ENCODE results near the gene KDM2A. TPM values are rescaled to one million over a fixed set of nuclear protein-coding genes. Genes with fewer than 3 reads are reported as not detected.
A peak's percentile ranks its signal among the peaks of the same experiment; 100 is the strongest.

Gene KDM2A
- total RNA-seq, result 10 to 100 TPM; 27.7 to 37.3 TPM

DNA sequence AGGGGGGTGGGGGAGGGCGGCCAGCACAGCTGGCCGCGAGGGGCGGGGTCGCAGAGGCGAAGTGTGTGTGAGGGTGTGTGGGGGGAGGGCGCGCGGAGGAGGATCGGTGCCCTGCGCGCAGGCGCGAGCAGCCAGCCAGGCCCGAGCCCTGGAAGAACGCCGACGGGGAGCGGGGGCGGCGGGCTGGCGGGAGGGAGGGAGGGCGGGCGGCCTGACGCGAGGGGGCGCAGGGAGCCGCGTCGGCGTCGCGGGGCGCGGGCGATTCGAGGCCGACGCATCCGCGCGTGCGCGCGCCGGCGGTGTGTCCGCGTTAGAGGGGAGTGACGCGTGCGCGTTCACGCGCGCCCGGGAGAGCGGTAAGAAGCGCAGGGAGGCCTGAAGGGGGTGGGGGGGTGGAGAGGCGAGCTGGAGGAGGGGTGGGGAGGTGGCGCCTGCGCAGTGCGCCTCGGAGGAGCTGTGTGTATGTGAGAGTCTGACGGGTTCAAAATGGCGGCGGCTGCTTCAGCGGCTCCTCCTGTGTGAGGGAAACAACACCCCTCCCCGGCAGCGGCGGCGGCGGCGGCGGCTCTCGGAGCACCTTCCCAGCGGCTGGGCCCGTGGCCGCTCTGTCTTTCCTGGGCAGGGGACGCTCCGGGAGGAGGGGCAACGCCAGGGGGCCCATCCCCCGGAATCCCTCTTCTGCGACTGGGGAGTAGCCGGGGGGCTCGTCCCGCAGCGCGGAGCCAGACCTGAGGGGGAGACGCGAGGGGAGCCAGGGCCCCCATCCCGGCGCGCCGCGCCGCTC lies at the start of gene KDM2A:
Gene KDM2A, plus strand, starts transcription at position 463 of the 784 bp plus-strand sequence. CDS start 2,054 bp downstream, outside the sequence.
- Histone ChIP-seq H3K9me3 (no peaks in the 10 kb centered on the region), H3K36me3 (no peaks in the 10 kb centered on the region), H3K4me3 (peak within 1 kb of the TSS; percentile 93 to 100), H3K4me1 (peaks cover 0 to 34% of the 10 kb centered on the region in 2 donors), H3K27ac (peak within 1 kb of the TSS; percentile 98 to 99), H3K27me3 (no peaks in the 10 kb centered on the region)
- TF ChIP-seq, protein P1, sequence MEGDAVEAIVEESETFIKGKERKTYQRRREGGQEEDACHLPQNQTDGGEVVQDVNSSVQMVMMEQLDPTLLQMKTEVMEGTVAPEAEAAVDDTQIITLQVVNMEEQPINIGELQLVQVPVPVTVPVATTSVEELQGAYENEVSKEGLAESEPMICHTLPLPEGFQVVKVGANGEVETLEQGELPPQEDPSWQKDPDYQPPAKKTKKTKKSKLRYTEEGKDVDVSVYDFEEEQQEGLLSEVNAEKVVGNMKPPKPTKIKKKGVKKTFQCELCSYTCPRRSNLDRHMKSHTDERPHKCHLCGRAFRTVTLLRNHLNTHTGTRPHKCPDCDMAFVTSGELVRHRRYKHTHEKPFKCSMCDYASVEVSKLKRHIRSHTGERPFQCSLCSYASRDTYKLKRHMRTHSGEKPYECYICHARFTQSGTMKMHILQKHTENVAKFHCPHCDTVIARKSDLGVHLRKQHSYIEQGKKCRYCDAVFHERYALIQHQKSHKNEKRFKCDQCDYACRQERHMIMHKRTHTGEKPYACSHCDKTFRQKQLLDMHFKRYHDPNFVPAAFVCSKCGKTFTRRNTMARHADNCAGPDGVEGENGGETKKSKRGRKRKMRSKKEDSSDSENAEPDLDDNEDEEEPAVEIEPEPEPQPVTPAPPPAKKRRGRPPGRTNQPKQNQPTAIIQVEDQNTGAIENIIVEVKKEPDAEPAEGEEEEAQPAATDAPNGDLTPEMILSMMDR (IDR thresholded peaks at IDR 0.05), result peak; percentile 36 to 62
- DNase-seq (ENCODE audit: low spot score), result peak; percentile 99

DNA sequence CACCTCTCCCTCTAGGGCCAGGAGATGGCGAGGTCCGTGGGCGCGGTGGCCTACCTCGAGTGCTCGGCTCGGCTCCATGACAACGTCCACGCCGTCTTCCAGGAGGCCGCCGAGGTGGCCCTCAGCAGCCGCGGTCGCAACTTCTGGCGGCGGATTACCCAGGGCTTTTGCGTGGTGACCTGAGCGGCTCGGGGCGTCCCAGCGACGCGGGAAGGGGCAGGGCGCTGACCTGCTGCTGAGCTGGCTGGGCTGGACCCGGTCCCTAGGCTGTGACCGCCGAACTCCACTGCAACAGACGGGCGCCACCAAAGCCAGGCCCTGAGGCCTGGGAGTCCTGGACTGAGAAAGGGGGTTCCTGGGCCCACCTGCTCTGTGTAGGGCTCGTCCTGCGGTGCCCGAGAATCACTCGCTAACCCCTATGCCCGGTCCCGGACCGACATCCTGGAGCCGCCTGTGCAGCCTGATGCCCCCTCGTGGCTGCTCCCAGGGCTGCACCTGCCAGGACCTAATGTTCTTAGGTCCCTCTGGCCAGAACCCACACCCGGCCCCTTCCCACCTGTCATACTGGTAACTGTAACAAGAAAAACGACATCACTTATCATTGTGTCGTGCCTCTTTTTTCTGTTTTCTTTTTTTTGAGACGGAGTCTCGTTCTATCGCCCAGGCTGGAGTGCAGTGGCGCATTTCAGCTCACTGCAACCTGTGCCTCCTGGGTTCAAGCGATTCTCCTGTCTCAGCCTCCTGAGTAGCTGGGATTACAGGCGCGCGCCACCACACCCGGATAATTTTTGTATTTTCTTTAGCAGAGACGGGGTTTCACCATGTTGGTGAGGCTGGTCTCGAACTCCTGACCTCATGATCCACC lies 47.4 kb upstream of the KDM2A start:
- Histone ChIP-seq H3K36me3 (no peaks in the 10 kb centered on the region), H3K4me3 (peak overlapping the region; percentile 15 to 38), H3K4me1 (peaks cover 0 to 6% of the 10 kb centered on the region in 2 donors), H3K27ac (no peak overlapping the region), H3K9me3 (no peaks in the 10 kb centered on the region), H3K27me3 (no peaks in the 10 kb centered on the region)
- TF ChIP-seq, protein P1 (IDR thresholded peaks at IDR 0.05), result peak; percentile 87 to 92
- peak; percentile 87 for DNase-seq (ENCODE audit: low spot score)

DNA sequence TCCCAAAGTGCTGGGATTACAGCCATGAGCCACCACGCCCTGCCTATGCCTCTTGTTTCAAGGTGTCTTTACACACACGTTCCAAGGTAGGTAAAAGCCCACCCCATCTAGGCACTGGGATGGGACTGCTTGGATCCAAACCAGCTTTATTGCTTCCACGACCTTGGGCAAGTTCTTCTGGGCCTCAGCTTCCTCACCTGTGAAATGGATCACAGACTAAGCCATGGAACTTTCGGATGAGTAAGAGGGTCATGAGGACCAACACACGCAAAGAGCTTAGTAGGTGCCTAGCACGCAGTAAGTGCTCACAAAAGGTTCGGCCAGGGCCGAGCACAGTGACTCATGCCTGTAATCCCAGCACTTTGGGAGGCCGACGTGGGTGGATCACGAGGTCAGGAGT lies 46.8 kb upstream of the KDM2A start:
- H3K4me1 ChIP-seq, result peaks cover 0 to 6% of the 10 kb centered on the region in 2 donors
- no peak for DNase-seq (ENCODE audit: low spot score)
- H3K9me3 ChIP-seq, result no peaks in the 10 kb centered on the region
- TF ChIP-seq, protein P1 (IDR thresholded peaks at IDR 0.05), result no peak
- no peaks in the 10 kb centered on the region for H3K36me3 ChIP-seq
- H3K4me3 ChIP-seq, result no peak overlapping the region
- no peaks in the 10 kb centered on the region for H3K27me3 ChIP-seq
- H3K27ac ChIP-seq, result no peak overlapping the region

DNA sequence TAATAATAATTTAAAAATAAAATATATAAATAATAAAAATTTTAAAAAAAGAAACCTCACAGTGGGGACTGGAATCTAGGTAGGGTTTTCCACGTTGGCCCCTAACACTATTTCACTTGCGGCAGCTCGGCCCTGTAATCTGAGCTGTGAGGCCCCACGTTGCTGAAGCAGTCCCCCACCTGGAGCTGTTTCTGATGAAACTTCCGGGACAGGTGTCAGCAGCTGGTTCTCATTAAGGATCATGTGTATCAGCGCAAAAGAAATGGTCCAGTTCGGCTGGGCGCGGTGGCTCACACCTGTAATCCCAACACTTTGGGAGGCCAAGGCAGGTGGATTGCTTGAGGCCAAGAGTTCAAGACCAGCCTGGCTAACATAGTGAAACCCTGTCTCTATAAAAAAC lies 45.2 kb upstream of the KDM2A start:
- Histone ChIP-seq H3K4me1 (peaks cover 0 to 6% of the 10 kb centered on the region in 2 donors), H3K27me3 (no peaks in the 10 kb centered on the region), H3K27ac (no peak overlapping the region), H3K9me3 (no peaks in the 10 kb centered on the region), H3K36me3 (no peaks in the 10 kb centered on the region), H3K4me3 (no peak overlapping the region)
- DNase-seq (ENCODE audit: low spot score), result no peak
- TF ChIP-seq, protein P1 (IDR thresholded peaks at IDR 0.05), result no peak

DNA sequence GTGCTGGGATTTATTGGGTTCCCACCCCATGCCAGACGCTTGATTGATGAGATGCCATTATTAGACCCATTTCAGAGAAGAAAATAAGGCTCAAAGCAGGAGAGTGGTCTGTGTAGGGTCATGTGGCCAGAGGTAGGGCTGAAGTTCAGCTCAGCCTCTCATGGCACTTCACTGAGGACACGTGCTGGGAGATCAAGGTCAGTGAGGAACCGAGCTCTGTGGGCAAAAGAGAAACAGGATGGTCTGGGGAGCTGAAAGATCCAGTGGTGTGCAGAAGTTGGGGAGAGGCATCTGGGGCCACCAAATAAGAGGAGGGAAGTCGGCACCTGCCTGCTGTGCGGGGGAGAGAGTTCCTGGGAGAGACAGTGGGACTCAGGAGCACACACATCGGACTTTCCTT lies 42.9 kb upstream of the KDM2A start:
- DNase-seq (ENCODE audit: low spot score), result no peak
- Histone ChIP-seq H3K4me1 (peaks cover 0 to 6% of the 10 kb centered on the region in 2 donors), H3K4me3 (no peak overlapping the region), H3K9me3 (no peaks in the 10 kb centered on the region), H3K36me3 (no peaks in the 10 kb centered on the region), H3K27me3 (no peaks in the 10 kb centered on the region), H3K27ac (no peak overlapping the region)
- TF ChIP-seq, protein P1 (IDR thresholded peaks at IDR 0.05), result no peak

All from right atrium auricular region (tissue), 2 donors.